A549 (cell line): Measurements from ENCODE around the gene ECEL1.

Source experiments
- CEBPB ChIP-seq, 2 experiments: fragments of >200 bp in 1 of 2; sonication (Bioruptor Twin) in 1 of 2; formaldehyde crosslinking in 1 of 2; IDR thresholded peaks; 2 replicates each; pipeline ENCODE4 v1.6.1; 2012 to 2016
- CTCF ChIP-seq: fragments of >200 bp; sonication (Bioruptor Twin); formaldehyde crosslinking; IDR thresholded peaks from 3 replicates; pipeline ENCODE4 v1.5.1; 2016
- MAZ ChIP-seq: fragments of 150-350 bp; IDR thresholded peaks from 2 replicates; pipeline ENCODE4 v1.6.1; 2014; ENCODE audit warnings: antibody characterized with exemption, low read depth, low read length, borderline replicate concordance
- RARB ChIP-seq: fragments of 250-450 bp; sonication (Bioruptor Pico); IDR thresholded peaks from 2 replicates; pipeline ENCODE4 v1.8.0; 2021; ENCODE audit warnings: mild to moderate bottlenecking, moderate library complexity
- USF2 ChIP-seq: fragments of 450-650 bp; IDR thresholded peaks from 2 replicates; pipeline ENCODE4 v1.6.1; 2014; ENCODE audit warnings: antibody characterized with exemption
- TF ChIP-seq, protein P1 (sequence below): fragments of >200 bp; sonication (Bioruptor Twin); formaldehyde crosslinking; IDR thresholded peaks from 3 replicates; pipeline ENCODE4 v1.6.1; 2016

DNA sequence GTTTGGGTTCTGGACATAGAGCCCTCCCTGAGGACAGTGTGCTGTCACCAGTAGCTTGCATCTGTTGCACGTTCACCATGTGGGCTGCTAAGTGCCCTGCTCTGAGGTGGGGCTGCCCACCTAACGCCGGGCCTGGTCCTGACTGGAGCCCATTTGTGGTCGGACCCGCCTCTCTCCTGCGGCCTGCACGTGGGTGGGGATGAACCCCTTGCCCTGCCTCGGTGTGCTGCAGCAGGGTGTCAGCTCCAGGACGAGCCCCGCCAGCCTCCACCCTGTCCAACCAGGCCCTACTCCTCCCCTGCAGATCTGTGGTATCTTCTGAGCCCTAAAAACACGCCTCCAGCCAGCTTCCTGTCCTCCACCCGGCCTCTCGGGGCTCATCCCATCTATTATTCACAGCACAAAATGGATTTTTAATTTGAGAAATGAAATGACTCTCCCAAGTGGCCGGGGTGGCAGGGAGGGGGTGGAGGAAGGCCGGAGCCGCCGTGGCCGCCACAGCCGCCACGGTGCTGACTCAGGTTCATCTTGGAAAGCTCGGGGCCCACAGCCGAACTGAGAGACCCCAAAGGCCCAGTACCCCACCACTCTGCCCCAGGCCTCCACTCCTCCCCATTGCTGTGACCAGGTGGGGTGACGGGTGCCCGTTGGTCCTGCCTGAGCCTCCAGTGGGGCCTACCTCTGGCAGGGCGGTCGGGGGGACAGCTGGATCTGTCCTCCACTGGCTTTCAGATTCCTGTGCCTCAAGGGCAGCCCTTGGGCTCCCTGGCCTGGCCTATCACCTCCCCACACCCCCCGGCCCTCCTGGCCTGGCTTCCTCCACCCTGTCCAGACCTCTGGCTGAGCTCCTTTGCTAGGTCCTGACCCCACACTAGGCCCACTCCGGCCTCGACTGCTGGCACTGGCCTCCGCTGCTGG, 2.8 kb upstream of the ECEL1 start:
- TF ChIP-seq MAZ (no peak), CTCF (no peak), RARB (CRISPR knock-in tag) (no peak), CEBPB (IDR thresholded peaks at IDR 0.05) (no peak), USF2 (no peak)
- TF ChIP-seq, protein P1, sequence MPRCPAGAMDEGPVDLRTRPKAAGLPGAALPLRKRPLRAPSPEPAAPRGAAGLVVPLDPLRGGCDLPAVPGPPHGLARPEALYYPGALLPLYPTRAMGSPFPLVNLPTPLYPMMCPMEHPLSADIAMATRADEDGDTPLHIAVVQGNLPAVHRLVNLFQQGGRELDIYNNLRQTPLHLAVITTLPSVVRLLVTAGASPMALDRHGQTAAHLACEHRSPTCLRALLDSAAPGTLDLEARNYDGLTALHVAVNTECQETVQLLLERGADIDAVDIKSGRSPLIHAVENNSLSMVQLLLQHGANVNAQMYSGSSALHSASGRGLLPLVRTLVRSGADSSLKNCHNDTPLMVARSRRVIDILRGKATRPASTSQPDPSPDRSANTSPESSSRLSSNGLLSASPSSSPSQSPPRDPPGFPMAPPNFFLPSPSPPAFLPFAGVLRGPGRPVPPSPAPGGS = no peak
